GM18520 (cell line): ENCODE data around the gene ENPEP.
"Not testable (repeated sequence)": the region's sequence is repeated elsewhere in the genome, so short reads cannot be mapped to it uniquely, and the experiment has no call there.

Source experiments
- ATAC-seq: cut with Tn5 transposase; IDR thresholded peaks from one replicate; pipeline ENCODE4 v1.9.1; 2021; ENCODE audit not compliant: unreplicated experiment

ENPEP gene

DNA sequence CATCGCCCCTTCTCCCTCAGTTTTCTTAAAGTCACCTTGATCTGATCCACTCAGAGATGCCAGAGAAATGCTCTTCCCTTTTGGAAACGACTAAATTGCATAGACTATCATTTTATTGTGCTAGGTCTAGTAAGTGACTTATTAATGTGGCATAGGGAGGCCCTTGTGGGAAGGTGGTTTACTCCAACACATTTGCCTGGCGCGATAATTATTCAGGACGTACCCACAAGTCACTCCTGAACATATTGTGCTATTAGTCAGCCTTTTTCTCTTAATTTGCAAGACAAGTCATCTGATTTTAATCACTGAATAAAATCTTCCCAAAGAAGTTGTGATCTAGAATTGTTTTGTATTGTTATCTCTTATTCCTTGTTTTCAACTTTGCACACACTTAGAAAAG, 7.6 kb downstream of the ENPEP start:
- no peak for ATAC-seq

DNA sequence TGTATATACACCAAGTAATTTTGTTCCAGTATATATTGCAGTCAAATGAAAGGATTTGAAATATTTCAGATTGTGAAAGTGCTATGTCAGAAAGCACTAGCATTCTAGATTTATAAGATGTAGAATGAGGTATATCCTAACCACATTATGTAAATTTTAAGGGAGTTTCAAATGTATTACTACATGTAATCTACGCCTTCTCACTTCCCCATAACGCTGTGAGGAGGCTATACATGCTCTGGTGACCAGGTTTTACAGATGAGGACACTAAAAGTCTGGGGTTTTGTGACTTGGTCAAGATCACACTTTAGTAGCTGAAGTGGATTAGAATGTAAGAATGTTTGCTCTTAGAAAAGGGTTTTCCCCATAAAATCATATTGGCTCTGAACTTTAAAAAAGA, 8.1 kb downstream of the ENPEP start:
- peak; percentile 99 for ATAC-seq

DNA sequence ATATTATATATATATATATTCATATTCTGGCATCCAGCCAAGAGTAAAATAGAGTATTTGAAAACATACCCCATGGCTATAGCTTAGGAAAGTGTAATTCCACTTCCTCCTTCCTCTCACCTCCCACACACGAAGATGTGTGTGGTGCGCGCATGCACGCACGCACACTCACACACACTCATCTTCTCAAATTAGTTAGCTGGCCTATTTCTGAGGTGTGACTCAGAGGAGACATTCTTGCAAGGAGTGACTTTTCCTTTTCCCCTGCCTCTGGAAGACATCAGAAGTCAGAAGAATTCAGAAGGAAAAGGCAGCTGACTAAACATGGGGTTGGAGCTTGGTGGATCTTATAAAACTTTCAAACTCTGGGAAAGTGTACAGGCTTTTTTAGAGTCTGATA, 8.8 kb downstream of the ENPEP start:
- no peak for ATAC-seq

- ATAC-seq, result no peak
These were observed 9.5 kb downstream of the ENPEP start for GRCh38 chr4:110485452-110485851.

- no peak for ATAC-seq
These were observed 10.3 kb downstream of the ENPEP start for GRCh38 chr4:110486256-110486655.

- not testable (repeated sequence) for ATAC-seq
These were observed 10.9 kb downstream of the ENPEP start for GRCh38 chr4:110486850-110487249.

- no peak for ATAC-seq
These were observed 11.9 kb downstream of the ENPEP start for GRCh38 chr4:110487873-110488272.

DNA sequence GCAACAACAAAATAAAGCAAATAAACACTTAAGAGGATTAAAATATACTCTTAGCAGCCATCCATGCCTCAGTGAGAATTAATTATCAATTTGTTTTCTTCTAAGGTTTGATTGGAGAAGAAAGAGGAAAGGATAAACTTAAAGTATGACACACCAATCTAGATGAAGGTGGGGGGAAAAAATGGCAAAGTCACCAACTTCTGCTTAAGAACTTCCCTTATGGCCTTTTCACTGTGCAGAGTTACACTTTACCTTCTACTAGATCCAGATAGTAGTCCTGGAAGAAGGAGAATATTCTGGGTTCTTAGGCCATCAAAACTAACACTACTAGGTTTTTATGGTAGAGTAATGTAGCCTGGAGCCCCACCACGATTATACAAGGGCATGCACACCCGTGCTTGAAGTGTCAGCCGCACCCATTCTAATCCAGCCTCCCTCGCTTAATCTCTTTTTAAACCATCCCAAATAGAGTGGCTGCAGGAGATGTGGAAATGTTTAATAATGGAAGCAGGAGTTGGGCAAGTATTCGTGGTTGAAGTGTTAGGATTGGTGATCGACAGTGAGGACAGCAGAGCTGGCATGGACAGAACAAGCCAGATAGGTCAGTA, 14.1 kb downstream of the ENPEP start:
- no peak for ATAC-seq

DNA sequence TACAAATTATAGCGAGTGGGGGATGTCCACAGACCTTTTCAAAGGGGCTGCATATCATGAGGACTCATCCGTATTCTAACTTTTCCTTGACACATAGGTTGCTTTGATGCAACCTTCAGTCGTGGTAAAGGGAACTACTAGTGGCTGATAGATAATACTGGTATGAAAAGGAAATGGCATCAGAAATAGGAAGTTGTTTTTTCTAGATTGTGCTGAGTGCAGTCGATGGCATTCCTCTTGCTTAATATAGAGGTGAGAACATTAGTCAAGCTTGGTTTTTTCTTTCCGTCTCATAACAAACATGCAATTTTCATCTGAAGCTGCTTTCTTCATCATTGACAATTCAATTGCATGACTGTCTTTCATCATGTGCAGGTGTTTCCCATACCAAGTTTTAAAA, 16.6 kb downstream of the ENPEP start:
- ATAC-seq, result no peak

DNA sequence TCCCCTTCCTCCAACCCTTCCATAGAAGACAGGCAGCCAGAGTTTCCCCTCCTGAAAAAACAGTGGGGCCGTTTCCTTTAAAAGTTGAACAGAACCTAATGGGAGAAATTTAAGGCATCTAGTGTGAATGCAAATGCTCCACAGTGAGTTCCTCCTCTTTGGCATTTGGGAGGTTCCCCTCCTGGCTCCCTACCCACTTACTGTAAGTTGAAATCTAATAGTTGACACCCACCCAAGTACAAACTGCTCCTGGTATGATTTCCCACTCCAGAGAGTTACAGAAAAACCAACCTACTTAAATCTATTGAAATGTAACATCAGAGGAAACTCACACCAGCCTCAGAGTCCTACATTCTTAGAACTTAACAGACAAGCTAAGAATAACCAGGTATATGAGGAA, 17.6 kb downstream of the ENPEP start:
- ATAC-seq, result no peak

GRCh38 chr4:110498420-110498819, 22.5 kb downstream of the ENPEP start:
- no peak for ATAC-seq

- no peak for ATAC-seq
These were observed 23.2 kb downstream of the ENPEP start for GRCh38 chr4:110499126-110499525.

GRCh38 chr4:110501826-110502225, 25.9 kb downstream of the ENPEP start:
- no peak for ATAC-seq

- ATAC-seq, result no peak
These were observed 27.5 kb downstream of the ENPEP start for GRCh38 chr4:110503270-110504083.

- no peak for ATAC-seq
These were observed 28.1 kb downstream of the ENPEP start for GRCh38 chr4:110504084-110504435.

DNA sequence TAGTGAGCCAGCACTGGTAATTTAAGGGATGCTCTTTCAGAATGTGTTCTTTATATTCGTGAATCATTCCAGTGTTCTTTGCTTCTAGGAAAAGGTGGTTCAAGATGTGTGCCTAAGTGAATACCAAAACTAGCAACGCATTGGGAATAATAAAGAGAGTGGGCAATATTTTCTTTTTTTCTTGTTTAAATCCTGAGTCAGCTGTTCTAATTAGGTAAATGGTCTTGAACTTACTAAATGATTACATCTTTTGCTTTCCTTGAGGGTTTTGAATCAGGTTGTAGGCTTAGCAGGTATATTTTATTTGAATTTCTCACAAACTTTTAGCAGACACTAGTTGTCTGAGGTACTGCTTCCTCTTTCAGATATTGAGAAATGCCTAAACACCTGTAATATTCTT, 29.5 kb downstream of the ENPEP start:
- no peak for ATAC-seq

GRCh38 chr4:110508827-110509710, 33.1 kb downstream of the ENPEP start:
- peak; percentile 37 for ATAC-seq

DNA sequence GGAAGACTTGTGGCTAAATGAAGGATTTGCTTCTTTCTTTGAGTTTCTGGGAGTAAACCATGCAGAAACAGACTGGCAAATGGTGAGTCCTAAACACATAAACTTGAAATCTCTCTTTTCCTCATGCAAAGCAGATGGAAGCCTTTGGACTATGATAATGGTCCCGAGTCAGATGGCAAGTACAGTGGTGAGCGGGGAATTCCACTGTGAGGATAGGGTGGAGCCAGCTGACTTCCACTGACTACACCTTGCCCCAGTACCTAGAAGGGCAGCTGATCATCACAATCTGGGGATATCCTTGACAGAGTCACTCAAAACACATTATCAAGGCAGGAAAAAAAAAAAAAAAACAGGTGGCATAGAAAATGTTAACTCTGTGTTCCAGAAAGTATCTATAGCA, 34.3 kb downstream of the ENPEP start:
- ATAC-seq, result no peak

DNA sequence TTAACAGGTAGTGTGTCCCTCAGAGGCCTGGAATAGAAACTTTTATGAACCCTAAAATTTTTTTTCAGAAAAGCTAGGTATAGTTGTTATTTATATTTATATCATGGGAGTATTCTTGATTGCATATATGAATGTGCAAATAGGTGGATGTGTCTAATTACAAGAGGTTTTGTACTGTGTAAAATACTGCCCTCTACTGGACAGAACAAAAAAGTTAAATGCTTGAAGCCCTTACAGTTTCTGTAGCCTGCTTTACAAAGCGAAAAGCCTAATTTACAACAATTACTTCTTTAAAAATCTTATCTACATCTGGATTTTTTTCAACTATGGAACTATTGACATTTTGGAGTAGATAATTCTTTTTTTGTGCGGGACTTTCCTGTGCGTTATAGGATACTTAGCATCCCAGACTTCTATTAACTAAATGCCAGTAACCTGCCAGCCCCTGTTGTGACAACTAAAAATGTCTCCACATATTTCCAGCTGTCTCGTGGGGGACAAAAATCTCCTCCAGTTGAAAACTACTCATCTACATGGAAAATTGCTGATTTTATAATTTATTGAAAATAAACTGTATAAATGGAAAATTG, 35.1 kb downstream of the ENPEP start:
- ATAC-seq, result peak; percentile 62

GRCh38 chr4:110512901-110513300, 36.9 kb downstream of the ENPEP start:
- no peak for ATAC-seq

- no peak for ATAC-seq
These were observed 39.0 kb downstream of the ENPEP start for GRCh38 chr4:110514889-110515479.
